Testis (tissue), 2 donors: ENCODE results near the gene CRISPLD2.

ENCODE experiments used
- POLR2A ChIP-seq: fragments of 450-650 bp; IDR thresholded peaks from one replicate; pipeline ENCODE4 v1.6.1; 2017; ENCODE audit warnings: antibody characterized with exemption, mild to moderate bottlenecking, moderate library complexity
- TF ChIP-seq, protein P1 (sequence below), 3 experiments: fragments of 450-650 bp in 2 of 3; fragments of 200-600 bp in 1 of 3; sonication (generic) in 1 of 3; IDR thresholded peaks; one replicate each; pipeline ENCODE4 v1.5.1; 2016 to 2019; ENCODE audit warnings: antibody characterized with exemption in 3 of 3, mild to moderate bottlenecking in 2 of 3, moderate library complexity in 1 of 3

DNA sequence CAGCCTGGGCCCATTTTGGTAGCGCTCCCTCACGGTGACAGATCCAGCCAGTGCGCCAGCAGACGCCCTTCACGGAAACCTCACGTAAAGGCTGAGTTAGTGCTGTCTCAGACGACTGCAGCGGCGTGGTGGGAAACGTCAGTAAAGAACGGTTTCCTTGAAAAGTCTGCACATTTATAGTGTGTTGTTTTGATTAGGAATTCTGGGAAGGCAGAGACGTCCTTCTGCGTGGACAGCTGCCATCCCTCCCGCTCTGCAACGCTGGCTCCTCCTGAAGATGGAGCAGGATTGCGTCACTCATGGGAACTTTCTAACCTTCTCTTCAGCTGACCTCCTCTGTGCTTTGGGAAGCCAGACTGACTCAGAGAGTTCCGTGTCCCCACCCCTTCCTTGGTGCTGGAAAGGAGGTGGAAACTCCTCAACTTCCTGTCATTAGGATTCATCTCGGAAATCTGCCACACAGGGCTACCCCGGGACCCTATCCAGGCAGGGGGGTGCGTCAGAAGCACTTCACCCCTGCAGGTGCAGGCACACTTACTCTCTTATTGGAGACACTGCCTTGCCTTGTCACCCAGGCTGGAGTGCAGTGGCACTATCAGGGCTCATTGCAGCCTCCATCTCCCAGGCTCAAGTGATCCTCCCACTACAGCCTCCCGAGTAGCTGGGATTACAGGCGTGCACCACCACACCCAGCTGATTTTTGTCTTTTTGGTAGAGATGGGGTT is 24.3 kb upstream of the CRISPLD2 start:
- TF ChIP-seq, protein P1, sequence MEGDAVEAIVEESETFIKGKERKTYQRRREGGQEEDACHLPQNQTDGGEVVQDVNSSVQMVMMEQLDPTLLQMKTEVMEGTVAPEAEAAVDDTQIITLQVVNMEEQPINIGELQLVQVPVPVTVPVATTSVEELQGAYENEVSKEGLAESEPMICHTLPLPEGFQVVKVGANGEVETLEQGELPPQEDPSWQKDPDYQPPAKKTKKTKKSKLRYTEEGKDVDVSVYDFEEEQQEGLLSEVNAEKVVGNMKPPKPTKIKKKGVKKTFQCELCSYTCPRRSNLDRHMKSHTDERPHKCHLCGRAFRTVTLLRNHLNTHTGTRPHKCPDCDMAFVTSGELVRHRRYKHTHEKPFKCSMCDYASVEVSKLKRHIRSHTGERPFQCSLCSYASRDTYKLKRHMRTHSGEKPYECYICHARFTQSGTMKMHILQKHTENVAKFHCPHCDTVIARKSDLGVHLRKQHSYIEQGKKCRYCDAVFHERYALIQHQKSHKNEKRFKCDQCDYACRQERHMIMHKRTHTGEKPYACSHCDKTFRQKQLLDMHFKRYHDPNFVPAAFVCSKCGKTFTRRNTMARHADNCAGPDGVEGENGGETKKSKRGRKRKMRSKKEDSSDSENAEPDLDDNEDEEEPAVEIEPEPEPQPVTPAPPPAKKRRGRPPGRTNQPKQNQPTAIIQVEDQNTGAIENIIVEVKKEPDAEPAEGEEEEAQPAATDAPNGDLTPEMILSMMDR (IDR thresholded peaks at IDR 0.05): no peak
- no peak for TF ChIP-seq POLR2A
